IMR-90 (cell line): Measurements from ENCODE around the gene ISCU. TPM values are rescaled to one million over a fixed set of nuclear protein-coding genes. Genes with fewer than 3 reads are reported as not detected.
A peak's percentile ranks its signal among the peaks of the same experiment; 100 is the strongest.

ENCODE experiments used
- ATAC-seq: fragments of 200-7000 bp; cut with Tn5 transposase; 2 replicates; pipeline ENCODE4 v1.9.1; 2020; ENCODE audit warnings: low read depth, mild to moderate bottlenecking, moderate library complexity
- BruUV-seq: library from RNA; stranded (reverse); fragments of 400-500 nt; replicated peaks from 2 replicates; lab custom pipeline; 2021; lab: Mats Ljungman, UMichigan
- CTCF ChIA-PET: fragments of 300-600 bp; formaldehyde crosslinking; extraction: SDS; loops from one replicate; lab custom pipeline; 2021; ENCODE audit warnings: antibody characterized with exemption; lab: Yijun Ruan, JAX
- POLR2A ChIA-PET: fragments of 300-600 bp; sonication (Branson Sonifier 250); formaldehyde crosslinking; loops from one replicate; lab custom pipeline; 2022; ENCODE audit warnings: antibody characterized with exemption; ENCODE audit not compliant: unreplicated experiment; lab: Charles Lee
- DNase-seq: peaks from one replicate; pipeline ENCODE4 v3.0.0; 2013
- H2AFZ ChIP-seq: replicated peaks from 2 replicates; pipeline ENCODE3; 2013; ENCODE audit warnings: low read length, mild to moderate bottlenecking; ENCODE audit not compliant: poor library complexity
- H2AK5ac ChIP-seq: 2 replicates; pipeline ENCODE4 v1.6.1; 2013; ENCODE audit warnings: low read depth, low read length, inconsistent platforms
- H2AK9ac ChIP-seq: replicated peaks from 2 replicates; pipeline ENCODE3; 2013; ENCODE audit warnings: mild to moderate bottlenecking, low read depth, low read length, moderate library complexity; ENCODE audit not compliant: poor library complexity
- H2BK120ac ChIP-seq: 2 replicates; pipeline ENCODE4 v1.6.1; 2013; ENCODE audit warnings: low read depth, low read length, inconsistent platforms
- H2BK15ac ChIP-seq: 3 replicates; pipeline ENCODE4 v1.6.1; 2013; ENCODE audit warnings: low read depth, low read length, inconsistent platforms
- H2BK20ac ChIP-seq: 2 replicates; pipeline ENCODE4 v1.6.1; 2013; ENCODE audit warnings: low read depth, mild to moderate bottlenecking, inconsistent platforms, low read length, moderate library complexity
- H2BK5ac ChIP-seq: 2 replicates; pipeline ENCODE4 v1.6.1; 2013; ENCODE audit warnings: mild to moderate bottlenecking, low read depth, low read length, inconsistent platforms; ENCODE audit not compliant: poor library complexity, severe bottlenecking
- H3K14ac ChIP-seq: replicated peaks from 2 replicates; pipeline ENCODE4 v1.6.1; 2013; ENCODE audit warnings: low read depth, low read length, inconsistent platforms
- H3K18ac ChIP-seq: 2 replicates; pipeline ENCODE4 v1.6.1; 2013; ENCODE audit warnings: low read depth, low read length, control low read depth
- H3K23ac ChIP-seq: 2 replicates; pipeline ENCODE4 v1.6.1; 2013; ENCODE audit warnings: low read depth, low read length, inconsistent platforms
- H3K27ac ChIP-seq: 2 replicates; pipeline ENCODE4 v1.5.1; 2013; ENCODE audit warnings: mild to moderate bottlenecking, control low read depth, low read length; ENCODE audit not compliant: insufficient read depth
- H3K27me3 ChIP-seq: 2 replicates; pipeline ENCODE4 v1.6.1; 2013; ENCODE audit warnings: low read length; ENCODE audit not compliant: control insufficient read depth, insufficient read depth
- H3K36me3 ChIP-seq: 2 replicates; pipeline ENCODE4 v1.6.1; 2013; ENCODE audit warnings: low read length, mixed read lengths; ENCODE audit not compliant: control insufficient read depth, insufficient read depth
- H3K4ac ChIP-seq: 2 replicates; pipeline ENCODE4 v1.6.1; 2013; ENCODE audit warnings: low read depth, low read length, inconsistent platforms
- H3K4me1 ChIP-seq: 2 replicates; pipeline ENCODE4 v1.6.1; 2013; ENCODE audit warnings: low read length, mixed read lengths; ENCODE audit not compliant: control insufficient read depth, insufficient read depth
- H3K4me2 ChIP-seq: 2 replicates; pipeline ENCODE4 v1.6.1; 2013; ENCODE audit warnings: low read depth, mild to moderate bottlenecking, control low read depth, low read length, moderate library complexity
- H3K4me3 ChIP-seq: 2 replicates; pipeline ENCODE4 v1.5.1; 2013; ENCODE audit warnings: low read depth, mild to moderate bottlenecking, control low read depth, low read length, moderate library complexity; ENCODE audit not compliant: insufficient read depth
- H3K56ac ChIP-seq: 2 replicates; pipeline ENCODE4 v1.6.1; 2013; ENCODE audit warnings: low read length, inconsistent platforms; ENCODE audit not compliant: insufficient read depth; ENCODE audit errors: extremely low read depth
- H3K79me1 ChIP-seq, 2 experiments: 2 replicates each; pipeline ENCODE4 v1.6.1; 2013; ENCODE audit warnings: low read length in 2 of 2, inconsistent platforms in 1 of 2, low read depth in 1 of 2
- H3K9ac ChIP-seq: 2 replicates; pipeline ENCODE4 v1.6.1; 2013; ENCODE audit warnings: low read depth, low read length, control low read depth
- H3K9me1 ChIP-seq: 2 replicates; pipeline ENCODE4 v1.6.1; 2013; ENCODE audit warnings: low read length, inconsistent platforms; ENCODE audit not compliant: insufficient read depth
- H3K9me3 ChIP-seq: 2 replicates; pipeline ENCODE4 v1.6.1; 2013; ENCODE audit warnings: low read length; ENCODE audit not compliant: control insufficient read depth, insufficient read depth
- H4K20me1 ChIP-seq: 2 replicates; pipeline ENCODE4 v1.6.1; 2013; ENCODE audit warnings: low read length, inconsistent platforms; ENCODE audit not compliant: insufficient read depth
- H4K5ac ChIP-seq: 2 replicates; pipeline ENCODE4 v1.6.1; 2013; ENCODE audit warnings: mild to moderate bottlenecking, low read depth, low read length, control low read depth
- H4K8ac ChIP-seq, 2 experiments: 2 replicates each; pipeline ENCODE4 v1.6.1; 2013; ENCODE audit warnings: low read depth in 2 of 2, low read length in 2 of 2, control low read depth in 1 of 2, inconsistent platforms in 1 of 2
- H4K91ac ChIP-seq: 2 replicates; pipeline ENCODE4 v1.6.1; 2013; ENCODE audit warnings: low read depth, low read length, inconsistent platforms; ENCODE audit not compliant: insufficient read depth
- BHLHE40 ChIP-seq: fragments of 150-350 bp; IDR thresholded peaks from 2 replicates; pipeline ENCODE4 v1.6.1; 2016; ENCODE audit warnings: mild to moderate bottlenecking, low read depth, low read length
- POLR2A ChIP-seq: IDR thresholded peaks from 2 replicates; pipeline ENCODE4 v1.6.1; 2012; ENCODE audit warnings: mild to moderate bottlenecking, low read depth, low read length
- WGBS, 2 experiments: methylation state at CpG; one replicate each; pipeline versions ENCODE4 v1.1.5 to v1.1.7; 2013; ENCODE audit warnings: missing lambda C conversion rate in 2 of 2; ENCODE audit not compliant: insufficient read length in 1 of 2; ENCODE audit errors: extremely low coverage in 2 of 2; 5-methylcytosine and 5-hydroxymethylcytosine counted together
- dilution Hi-C: fragments of 300-500 bp; cut with HindIII; formaldehyde crosslinking; loops from one replicate; pipeline ENCODE4 v1.14.3; 2018; ENCODE audit warnings: low sequenced_read_pairs; ENCODE audit not compliant: unreplicated experiment
- in situ Hi-C: fragments of 300-500 bp; cut with MboI; formaldehyde crosslinking; loops from 3 replicates; pipeline ENCODE4 v1.14.3; 2019; ENCODE audit warnings: low sequenced_read_pairs, inconsistent platforms, mixed read lengths
- intact Hi-C: fragments of 100-400 bp; cut with micrococcal nuclease; formaldehyde crosslinking; loops from 2 replicates; pipeline ENCODE4 v1.10.0; 2022
- polyA plus RNA-seq, 3 experiments: library from polyadenylated mRNA; depleted of rRNA; stranded (reverse); fragments of >200 nt; gene quantifications; 2 replicates each; pipeline ENCODE4 v1.2.3, GENCODE V29; 2012; ENCODE audit warnings: low replicate concordance in 1 of 3
- total RNA-seq: library from RNA; depleted of rRNA; stranded (reverse); fragments of >200 nt; gene quantifications from 2 replicates; pipeline ENCODE4 v1.2.3, GENCODE V29; 2012

The ISCU gene
- total and polyA plus RNA-seq, 2 of the 4 experiments (the other 2 are of a cell fraction): 52.7 to 87.2 TPM

DNA sequence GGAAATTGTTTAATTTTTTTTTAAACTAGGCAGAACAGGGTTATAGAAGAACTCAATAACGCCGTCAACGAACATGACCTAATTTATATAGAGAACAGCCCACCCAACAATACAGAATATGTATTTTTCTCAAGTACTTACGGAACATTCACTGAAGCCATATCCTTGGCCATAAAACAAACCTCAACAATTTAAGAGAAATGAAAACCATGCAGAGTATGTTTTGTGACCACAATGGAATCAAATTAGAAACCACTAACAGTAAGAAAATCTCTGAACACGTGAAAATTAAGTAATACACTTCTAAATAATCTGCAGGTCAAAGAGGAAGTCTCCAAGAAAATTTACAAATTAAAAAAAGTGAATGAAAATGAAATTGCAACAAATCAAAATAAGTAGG lies 10.9 kb upstream of the ISCU start:
- no TSS peak for BruUV-seq
- peaks cover 14% of the 10 kb centered on the region for H3K36me3 ChIP-seq
- ChIA-PET POLR2A (no interaction called here), CTCF (no interaction called here)
- H3K9me3 ChIP-seq: no peaks in the 10 kb centered on the region
- no peak overlapping the region for H3K18ac ChIP-seq
- H2AK9ac ChIP-seq: no peak overlapping the region
- H3K9ac ChIP-seq: no peak overlapping the region
- ATAC-seq (peak; percentile 68), DNase-seq (peak; percentile 65)
- no peak overlapping the region for H2BK20ac ChIP-seq
- no peak overlapping the region for H3K4ac ChIP-seq
- dilution Hi-C loops: no loop called here
- H2BK5ac ChIP-seq: no peak overlapping the region
- H2BK15ac ChIP-seq: no peak overlapping the region
- peak overlapping the region; percentile 36; the same call in 1 of the 2 replicates for H3K4me2 ChIP-seq
- in situ Hi-C loops: no loop called here
- H3K9me1 ChIP-seq: no peaks in the 10 kb centered on the region
- H3K27ac ChIP-seq: no peak overlapping the region
- no peak for TF ChIP-seq POLR2A
- TF ChIP-seq BHLHE40: peak; percentile 49; the same call in 1 of the 2 replicates
- peaks cover 45% of the 10 kb centered on the region for H4K20me1 ChIP-seq
- H3K23ac ChIP-seq: no peak overlapping the region
- H3K14ac ChIP-seq: no peak overlapping the region
- H4K5ac ChIP-seq: no peak overlapping the region
- H4K8ac ChIP-seq: no peak overlapping the region
- H3K79me1 ChIP-seq: peaks cover 13 to 40% of the 10 kb centered on the region in 2 experiments
- H3K27me3 ChIP-seq: no peaks in the 10 kb centered on the region
- H3K56ac ChIP-seq: no peak overlapping the region
- no peak overlapping the region for H2AFZ ChIP-seq
- no CpG with 5 or more reads among the region's 5 CpGs for WGBS, 2 experiments
- no peaks in the 10 kb centered on the region for H3K4me1 ChIP-seq
- no peak overlapping the region for H2BK120ac ChIP-seq
- H4K91ac ChIP-seq: no peak overlapping the region
- H3K4me3 ChIP-seq: no peak overlapping the region
- no peak overlapping the region for H2AK5ac ChIP-seq
- intact Hi-C loops: no loop called here
